Prostate gland (tissue), 2 donors: ENCODE measurements around the gene TNFRSF1B. TPM values are rescaled to one million over a fixed set of nuclear protein-coding genes. Genes with fewer than 3 reads are reported as not detected.
A peak's percentile ranks its signal among the peaks of the same experiment; 100 is the strongest.

Source experiments
- DNase-seq: peaks from one replicate; pipeline ENCODE4 v3.0.0-alpha.2; 2019; ENCODE audit warnings: low spot score
- H3K27ac ChIP-seq, 2 donors: fragments of 200-600 bp; sonication (generic); 2 replicates each; pipeline ENCODE4 v1.5.1; 2017 to 2019
- H3K27me3 ChIP-seq: fragments of 200-600 bp; sonication (generic); replicated peaks from 2 replicates; pipeline ENCODE4 v1.5.1; 2019; ENCODE audit not compliant: insufficient read depth
- H3K36me3 ChIP-seq, 2 donors: fragments of 200-600 bp; sonication (generic); 1 replicate in 1 of 2; 2 replicates in 1 of 2; pipeline versions ENCODE4 v1.5.1 to v1.8.1; 2017 to 2019
- H3K4me1 ChIP-seq: fragments of 200-600 bp; sonication (generic); replicated peaks from 2 replicates; pipeline ENCODE4 v1.5.1; 2019
- H3K4me3 ChIP-seq, 2 donors: fragments of 200-600 bp; sonication (generic); 2 replicates each; pipeline ENCODE4 v1.5.1; 2017 to 2019
- H3K9me3 ChIP-seq: fragments of 200-600 bp; sonication (generic); 2 replicates; pipeline ENCODE4 v1.5.1; 2017
- POLR2A ChIP-seq: fragments of 450-650 bp; IDR thresholded peaks from one replicate; pipeline ENCODE4 v1.6.1; 2016; ENCODE audit warnings: antibody characterized with exemption, mild to moderate bottlenecking
- POLR2AphosphoS5 ChIP-seq: sonication (generic); formaldehyde crosslinking; IDR thresholded peaks from one replicate; pipeline ENCODE4 v1.6.1; 2017; ENCODE audit warnings: antibody characterized with exemption
- WGBS: methylation state at CpG from one replicate; pipeline ENCODE4 v1.1.5; 2018; 5-methylcytosine and 5-hydroxymethylcytosine counted together
- intact Hi-C: fragments of 100-400 bp; cut with DNase I; formaldehyde crosslinking; loops from one replicate; pipeline ENCODE4 v1.14.2; 2022
- total RNA-seq, 2 donors: library from RNA; depleted of rRNA; stranded (reverse); fragments of >200 nt; gene quantifications; one replicate each; pipeline ENCODE4 v1.1.0, GENCODE V29; 2016
- TF ChIP-seq, protein P1 (sequence below), 4 experiments: fragments of 200-600 bp in 2 of 4; fragments of 450-650 bp in 2 of 4; sonication (generic) in 2 of 4; IDR thresholded peaks; 1 replicate in 3 of 4; 2 replicates in 1 of 4; pipeline ENCODE4 v1.5.1; 2016 to 2019; ENCODE audit warnings: antibody characterized with exemption in 4 of 4, mild to moderate bottlenecking in 2 of 4, moderate library complexity in 2 of 4

Gene TNFRSF1B
- total RNA-seq, 2 donors from 2014 or later: 10.9 to 18.4 TPM

DNA sequence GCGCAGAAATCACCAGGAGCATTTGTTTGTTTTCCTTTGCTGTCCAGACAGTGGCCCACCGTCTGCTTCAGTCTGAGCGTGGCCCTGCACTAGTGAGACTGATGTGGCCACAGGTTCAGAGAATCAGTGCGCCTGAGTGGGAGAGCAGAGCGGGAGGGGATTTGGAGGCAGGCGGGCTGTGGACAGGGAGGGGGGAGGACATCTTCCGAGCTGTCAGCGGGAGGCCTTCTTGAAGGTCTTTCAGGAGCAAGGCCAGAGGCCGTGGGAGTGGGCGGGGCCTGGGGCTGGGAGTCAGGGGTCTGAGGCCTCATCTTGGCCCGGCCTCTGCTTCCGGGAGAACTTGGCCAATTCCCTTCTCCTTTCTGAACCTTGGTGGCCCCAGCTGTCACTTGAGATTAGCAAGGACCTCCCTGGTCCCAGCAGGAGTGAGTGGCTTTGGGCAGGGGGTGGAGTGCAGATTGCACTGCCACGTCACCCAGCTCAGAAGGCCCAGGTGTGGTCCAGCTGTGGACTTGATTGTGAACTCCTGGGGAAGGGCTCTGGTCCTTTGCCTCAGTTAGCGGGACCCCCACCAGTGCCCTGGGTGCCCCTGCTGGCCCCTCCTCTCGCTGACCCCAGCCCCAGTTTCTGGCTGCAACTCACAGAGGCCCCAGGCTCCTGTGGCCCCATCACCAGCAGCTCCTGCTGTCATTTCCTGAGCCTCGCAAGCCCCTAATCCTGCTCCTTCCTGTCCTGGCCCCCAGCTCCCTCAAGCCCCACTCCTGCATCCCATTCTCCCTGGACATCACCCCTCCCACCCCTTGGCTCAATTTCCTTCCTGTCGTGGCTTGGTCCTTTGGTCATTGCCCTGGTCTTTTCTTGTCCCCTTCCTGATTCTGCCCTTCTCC lies 8.4 kb downstream of the TNFRSF1B start:
- Histone ChIP-seq H3K4me3 (no peak overlapping the region), H3K27ac (peak overlapping the region; percentile 28 to 36), H3K4me1 (no peaks in the 10 kb centered on the region), H3K36me3 (no peaks in the 10 kb centered on the region), H3K9me3 (no peaks in the 10 kb centered on the region), H3K27me3 (peaks cover 2% of the 10 kb centered on the region)
- TF ChIP-seq POLR2A (no peak), POLR2AphosphoS5 (no peak)
- TF ChIP-seq, protein P1, sequence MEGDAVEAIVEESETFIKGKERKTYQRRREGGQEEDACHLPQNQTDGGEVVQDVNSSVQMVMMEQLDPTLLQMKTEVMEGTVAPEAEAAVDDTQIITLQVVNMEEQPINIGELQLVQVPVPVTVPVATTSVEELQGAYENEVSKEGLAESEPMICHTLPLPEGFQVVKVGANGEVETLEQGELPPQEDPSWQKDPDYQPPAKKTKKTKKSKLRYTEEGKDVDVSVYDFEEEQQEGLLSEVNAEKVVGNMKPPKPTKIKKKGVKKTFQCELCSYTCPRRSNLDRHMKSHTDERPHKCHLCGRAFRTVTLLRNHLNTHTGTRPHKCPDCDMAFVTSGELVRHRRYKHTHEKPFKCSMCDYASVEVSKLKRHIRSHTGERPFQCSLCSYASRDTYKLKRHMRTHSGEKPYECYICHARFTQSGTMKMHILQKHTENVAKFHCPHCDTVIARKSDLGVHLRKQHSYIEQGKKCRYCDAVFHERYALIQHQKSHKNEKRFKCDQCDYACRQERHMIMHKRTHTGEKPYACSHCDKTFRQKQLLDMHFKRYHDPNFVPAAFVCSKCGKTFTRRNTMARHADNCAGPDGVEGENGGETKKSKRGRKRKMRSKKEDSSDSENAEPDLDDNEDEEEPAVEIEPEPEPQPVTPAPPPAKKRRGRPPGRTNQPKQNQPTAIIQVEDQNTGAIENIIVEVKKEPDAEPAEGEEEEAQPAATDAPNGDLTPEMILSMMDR (IDR thresholded peaks at IDR 0.05): no peak
- WGBS: 74% methylated on average over 17 of the region's 17 CpGs
- intact Hi-C loops: no loop called here
- no peak for DNase-seq

DNA sequence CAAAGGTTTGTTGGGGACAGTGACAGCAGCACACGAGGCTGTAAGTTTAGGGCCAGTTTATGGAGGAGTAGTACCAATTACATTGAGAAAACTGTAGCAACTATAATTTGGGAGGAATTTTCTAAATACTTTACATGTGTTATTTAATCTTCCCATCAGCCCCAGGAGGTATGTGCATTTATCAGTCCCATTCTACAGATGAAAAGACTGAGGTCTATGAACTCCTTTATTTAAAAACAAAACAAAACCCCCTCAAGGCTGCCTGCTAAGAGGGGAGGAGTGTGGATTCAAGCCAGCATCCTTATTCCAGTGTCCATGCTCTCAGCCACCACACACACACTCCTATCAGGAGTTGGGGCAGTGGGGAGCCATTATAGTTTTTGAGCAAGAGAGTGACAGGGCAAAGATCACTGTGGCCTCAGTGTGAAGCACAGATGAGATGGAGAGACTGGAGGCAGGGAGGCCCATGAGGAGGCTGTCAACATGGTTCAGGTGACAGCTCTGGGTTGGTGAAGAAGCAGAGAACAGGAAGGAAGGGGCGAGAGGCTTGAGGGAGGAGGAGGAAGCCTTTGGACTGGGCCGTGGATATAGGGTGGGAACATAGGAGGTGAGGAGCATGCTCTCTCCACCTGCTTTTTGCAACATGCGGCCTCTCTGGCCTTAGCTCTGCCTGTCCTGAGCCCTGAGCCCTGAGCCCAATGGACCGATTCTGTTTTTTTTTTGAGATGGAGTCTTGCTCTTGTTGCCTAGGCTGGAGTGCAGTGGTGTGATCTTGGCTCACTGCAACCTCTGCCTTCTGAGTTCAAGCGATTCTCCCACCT lies 9.7 kb downstream of the TNFRSF1B start:
- intact Hi-C loops: no loop called here
- H3K27me3 ChIP-seq: peaks cover 2% of the 10 kb centered on the region
- no peak overlapping the region for H3K4me3 ChIP-seq
- no peak overlapping the region for H3K27ac ChIP-seq
- no peaks in the 10 kb centered on the region for H3K9me3 ChIP-seq
- H3K36me3 ChIP-seq: no peaks in the 10 kb centered on the region
- WGBS: 87% methylated on average over 6 of the region's 6 CpGs
- DNase-seq: no peak
- H3K4me1 ChIP-seq: no peaks in the 10 kb centered on the region
- TF ChIP-seq, protein P1 (IDR thresholded peaks at IDR 0.05): no peak
- TF ChIP-seq POLR2A (no peak), POLR2AphosphoS5 (no peak)

DNA sequence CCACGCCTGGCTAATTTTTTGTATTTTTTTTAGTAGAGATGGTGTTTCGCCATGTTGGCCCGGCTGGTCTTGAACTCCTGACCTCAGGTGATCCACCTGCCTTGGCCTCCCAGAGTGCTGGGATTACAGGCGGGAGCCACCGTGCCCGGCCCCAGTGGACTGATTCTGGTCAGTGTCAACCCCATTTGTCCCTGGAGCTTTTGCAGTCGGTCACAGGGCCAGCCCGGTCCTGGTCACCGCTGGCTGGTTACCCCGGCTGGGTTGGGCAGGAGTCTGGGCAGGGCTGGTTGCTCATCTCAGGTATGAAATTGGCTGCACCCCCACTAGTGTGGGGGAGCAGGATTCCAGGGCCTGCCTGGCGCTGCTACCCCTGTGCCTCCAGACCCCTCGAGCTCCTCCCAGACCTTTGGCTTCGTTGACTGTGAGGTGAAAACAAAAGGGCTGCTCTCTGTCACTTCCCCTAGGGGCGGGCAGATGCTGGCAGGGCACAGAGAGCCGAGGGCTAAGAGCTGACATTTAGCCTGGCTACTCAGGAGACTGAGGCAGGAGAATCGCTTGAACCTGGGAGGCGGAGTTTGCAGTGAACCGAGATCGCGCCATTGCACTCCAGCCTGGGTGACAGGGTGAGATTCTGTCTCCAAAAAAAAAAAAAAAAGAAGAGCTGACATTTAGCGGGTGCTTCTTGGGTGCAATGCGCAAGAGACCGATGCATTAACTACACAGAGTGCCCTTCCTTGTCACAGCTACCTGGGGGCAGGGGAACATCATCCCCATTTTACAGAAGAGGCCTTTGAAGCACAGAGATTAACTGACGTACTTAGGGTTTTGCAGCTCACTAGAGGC lies 10.6 kb downstream of the TNFRSF1B start:
- Histone ChIP-seq H3K36me3 (no peaks in the 10 kb centered on the region), H3K27ac (no peak overlapping the region), H3K27me3 (peaks cover 2% of the 10 kb centered on the region), H3K4me3 (no peak overlapping the region), H3K9me3 (no peaks in the 10 kb centered on the region), H3K4me1 (no peaks in the 10 kb centered on the region)
- TF ChIP-seq POLR2AphosphoS5 (no peak), POLR2A (no peak)
- TF ChIP-seq, protein P1 (IDR thresholded peaks at IDR 0.05): no peak
- intact Hi-C loops: no loop called here
- no peak for DNase-seq
- 79% methylated on average over 24 of the region's 24 CpGs for WGBS

DNA sequence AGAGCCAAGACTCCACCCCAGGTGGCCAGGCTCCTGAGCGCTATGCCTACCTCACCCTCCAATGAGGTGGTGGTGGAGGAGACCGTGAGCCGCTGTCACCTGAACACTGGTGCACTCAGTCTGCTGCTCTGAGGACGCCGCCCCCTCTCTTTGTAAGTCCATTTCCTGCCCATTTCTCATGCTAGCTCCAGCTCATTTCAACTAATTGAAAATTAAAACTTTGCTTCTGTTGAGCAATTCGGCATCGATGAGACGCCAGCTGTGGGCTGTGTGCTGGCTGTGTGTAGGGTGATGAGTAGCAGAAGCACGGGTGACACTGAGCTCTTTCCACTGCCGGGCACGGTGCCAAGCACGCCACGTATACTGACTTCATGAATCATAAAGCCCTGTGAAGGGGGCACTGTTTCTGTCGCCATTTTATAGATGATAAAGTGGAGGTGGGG lies 11.2 kb downstream of the TNFRSF1B start:
- 37% methylated on average over 14 of the region's 14 CpGs for WGBS
- Histone ChIP-seq H3K27me3 (peaks cover 2% of the 10 kb centered on the region), H3K36me3 (no peaks in the 10 kb centered on the region), H3K4me3 (no peak overlapping the region), H3K27ac (no peak overlapping the region), H3K9me3 (no peaks in the 10 kb centered on the region), H3K4me1 (no peaks in the 10 kb centered on the region)
- intact Hi-C loops: no loop called here
- no peak for TF ChIP-seq POLR2AphosphoS5
- no peak for TF ChIP-seq POLR2A
- TF ChIP-seq, protein P1 (IDR thresholded peaks at IDR 0.05): no peak
- DNase-seq: no peak
